Mesenchymal stem cell (in vitro differentiated cells and primary cell): ENCODE data around the gene MTOR.

ENCODE experiments used
- DNase-seq: peaks from one replicate; pipeline ENCODE4 v3.0.0-alpha.2; 2013
- H2AFZ ChIP-seq: one replicate; pipeline ENCODE4 v1.6.1; 2013; ENCODE audit warnings: low read depth, mild to moderate bottlenecking, control low read depth, inconsistent platforms, low read length, moderate library complexity
- H2AK5ac ChIP-seq: 2 replicates; pipeline ENCODE4 v1.6.1; 2013; ENCODE audit warnings: low read length, moderate library complexity, mild to moderate bottlenecking, inconsistent platforms; ENCODE audit not compliant: severe bottlenecking
- H2BK120ac ChIP-seq: one replicate; pipeline ENCODE4 v1.6.1; 2013; ENCODE audit warnings: low read depth, mild to moderate bottlenecking, inconsistent platforms, low read length, moderate library complexity
- H2BK12ac ChIP-seq, 2 experiments: one replicate each; pipeline ENCODE4 v1.6.1; 2013; ENCODE audit warnings: inconsistent platforms in 2 of 2, low read length in 2 of 2, mild to moderate bottlenecking in 2 of 2, moderate library complexity in 2 of 2, control low read depth in 1 of 2
- H2BK15ac ChIP-seq: one replicate; pipeline ENCODE4 v1.6.1; 2013; ENCODE audit warnings: mild to moderate bottlenecking, low read depth, inconsistent platforms; ENCODE audit not compliant: poor library complexity, severe bottlenecking
- H2BK5ac ChIP-seq: 2 replicates; pipeline ENCODE4 v1.6.1; 2013; ENCODE audit warnings: low read depth, mild to moderate bottlenecking, low read length, control low read depth, inconsistent platforms; ENCODE audit not compliant: poor library complexity, severe bottlenecking
- H3K14ac ChIP-seq, 2 experiments: one replicate each; pipeline ENCODE4 v1.6.1; 2013; ENCODE audit warnings: inconsistent platforms in 2 of 2, low read length in 2 of 2, control low read depth in 1 of 2, mild to moderate bottlenecking in 1 of 2, moderate library complexity in 1 of 2
- H3K18ac ChIP-seq, 2 experiments: one replicate each; pipeline ENCODE4 v1.6.1; 2013; ENCODE audit warnings: inconsistent platforms in 2 of 2, low read length in 2 of 2, control low read depth in 1 of 2, low read depth in 1 of 2, mild to moderate bottlenecking in 1 of 2
- H3K23ac ChIP-seq, 2 experiments: one replicate each; pipeline ENCODE4 v1.6.1; 2013; ENCODE audit warnings: inconsistent platforms in 2 of 2, low read length in 2 of 2, mild to moderate bottlenecking in 2 of 2, moderate library complexity in 2 of 2, control low read depth in 1 of 2
- H3K27ac ChIP-seq: 2 replicates; pipeline ENCODE4 v1.5.1; 2013; ENCODE audit warnings: mild to moderate bottlenecking, moderate library complexity, low read length, control low read depth, inconsistent platforms; ENCODE audit not compliant: poor library complexity, severe bottlenecking
- H3K27me3 ChIP-seq, 2 experiments: 2 replicates each; pipeline versions ENCODE4 v1.6.1 to v1.7.0; 2013; ENCODE audit warnings: low read length in 2 of 2, mild to moderate bottlenecking in 2 of 2, moderate library complexity in 2 of 2, control low read depth in 1 of 2, inconsistent platforms in 1 of 2; ENCODE audit not compliant: control insufficient read depth in 1 of 2, insufficient read depth in 1 of 2
- H3K36me3 ChIP-seq, 2 experiments: 2 replicates each; pipeline versions ENCODE4 v1.6.1 to v1.7.0; 2013; ENCODE audit warnings: low read length in 2 of 2, control low read depth in 1 of 2, inconsistent platforms in 1 of 2, low read depth in 1 of 2, mild to moderate bottlenecking in 1 of 2; ENCODE audit not compliant: insufficient read depth in 2 of 2, control insufficient read depth in 1 of 2
- H3K4ac ChIP-seq, 2 experiments: one replicate each; pipeline ENCODE4 v1.6.1; 2013; ENCODE audit warnings: inconsistent platforms in 2 of 2, low read length in 2 of 2, mild to moderate bottlenecking in 2 of 2, moderate library complexity in 2 of 2, control low read depth in 1 of 2, low read depth in 1 of 2
- H3K4me1 ChIP-seq: 2 replicates; pipeline ENCODE4 v1.6.1; 2013; ENCODE audit warnings: low read depth, low read length, control low read depth; ENCODE audit not compliant: control insufficient read depth, insufficient read depth
- H3K4me2 ChIP-seq: 2 replicates; pipeline ENCODE4 v1.6.1; 2013; ENCODE audit warnings: low read length, mild to moderate bottlenecking, inconsistent platforms; ENCODE audit not compliant: poor library complexity, severe bottlenecking
- H3K4me3 ChIP-seq, 2 experiments: 2 replicates each; pipeline versions ENCODE4 v1.5.1 to v1.7.0; 2013; ENCODE audit warnings: low read length in 2 of 2, mild to moderate bottlenecking in 2 of 2, control low read depth in 1 of 2, low read depth in 1 of 2; ENCODE audit not compliant: insufficient read depth in 1 of 2
- H3K79me1 ChIP-seq: replicated peaks from 2 replicates; pipeline ENCODE4 v1.6.1; 2013; ENCODE audit warnings: mild to moderate bottlenecking, control low read depth, low read length, inconsistent platforms; ENCODE audit not compliant: poor library complexity, severe bottlenecking
- H3K9ac ChIP-seq: 2 replicates; pipeline ENCODE4 v1.7.0; 2013; ENCODE audit warnings: mild to moderate bottlenecking, low read length, moderate library complexity
- H3K9me3 ChIP-seq: 2 replicates; pipeline ENCODE4 v1.7.0; 2013; ENCODE audit warnings: mild to moderate bottlenecking, low read length; ENCODE audit not compliant: control insufficient read depth
- H4K8ac ChIP-seq: one replicate; pipeline ENCODE4 v1.6.1; 2013; ENCODE audit warnings: inconsistent platforms, mild to moderate bottlenecking, low read length, moderate library complexity
- H4K91ac ChIP-seq: one replicate; pipeline ENCODE4 v1.6.1; 2013; ENCODE audit warnings: mild to moderate bottlenecking, low read length, inconsistent platforms
- WGBS: methylation state at CpG from one replicate; pipeline ENCODE4 v1.1.7; 2013; ENCODE audit warnings: mixed read lengths; 5-methylcytosine and 5-hydroxymethylcytosine counted together

Gene MTOR

DNA sequence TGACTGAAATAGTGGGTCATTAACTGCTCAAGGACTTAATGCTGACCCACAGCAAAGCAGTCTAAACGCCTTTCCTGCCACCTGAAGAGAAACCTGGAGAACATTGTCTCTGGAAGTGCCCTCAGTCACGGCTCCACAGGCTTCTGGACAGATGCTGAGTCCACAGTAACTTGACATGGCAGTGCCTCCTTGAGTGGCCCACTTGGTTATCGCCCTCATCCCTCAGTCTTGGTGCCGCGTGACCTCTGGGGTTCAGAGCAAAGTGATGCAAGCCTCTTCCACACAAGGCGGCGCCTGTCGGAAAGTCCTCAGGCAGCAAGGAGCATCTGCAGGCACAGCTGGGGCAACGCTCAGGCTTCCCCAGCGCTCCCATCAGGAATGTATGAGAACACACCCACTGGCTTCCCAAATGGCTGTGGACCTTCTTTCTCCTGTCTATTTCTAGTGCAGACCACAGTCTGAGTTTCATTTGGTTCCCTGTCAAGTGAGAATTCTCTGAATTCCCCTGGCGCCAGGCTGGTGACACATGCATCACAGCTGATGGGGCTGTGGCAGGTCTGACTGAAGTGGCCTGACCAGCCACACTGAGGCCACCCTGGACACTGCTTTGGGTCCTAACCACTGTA is 86.2 kb downstream of the MTOR start:
- no peak overlapping the region for H2BK15ac ChIP-seq
- H3K4me2 ChIP-seq: no peak overlapping the region
- no peak overlapping the region for H2AFZ ChIP-seq
- no peak overlapping the region for H3K4me3 ChIP-seq
- no peak overlapping the region for H3K18ac ChIP-seq
- peaks cover 5 to 14% of the 10 kb centered on the region in 2 experiments for H3K36me3 ChIP-seq
- no peaks in the 10 kb centered on the region for H3K27me3 ChIP-seq
- H3K14ac ChIP-seq: peak overlapping the region in 1 of 2 experiments; percentile 49
- H2BK5ac ChIP-seq: no peak overlapping the region
- no peak overlapping the region for H3K23ac ChIP-seq
- peak; percentile 7 for DNase-seq
- 91% methylated on average over 11 of the region's 11 CpGs for WGBS
- H3K27ac ChIP-seq: no peak overlapping the region
- peak overlapping the region; percentile 37 for H4K91ac ChIP-seq
- peaks cover 8% of the 10 kb centered on the region for H3K79me1 ChIP-seq
- no peaks in the 10 kb centered on the region for H3K9me3 ChIP-seq
- H3K9ac ChIP-seq: no peak overlapping the region
- no peak overlapping the region for H2BK120ac ChIP-seq
- H3K4ac ChIP-seq: no peak overlapping the region
- peaks cover 9% of the 10 kb centered on the region for H3K4me1 ChIP-seq
- H4K8ac ChIP-seq: no peak overlapping the region
- no peak overlapping the region for H2BK12ac ChIP-seq
- H2AK5ac ChIP-seq: no peak overlapping the region

DNA sequence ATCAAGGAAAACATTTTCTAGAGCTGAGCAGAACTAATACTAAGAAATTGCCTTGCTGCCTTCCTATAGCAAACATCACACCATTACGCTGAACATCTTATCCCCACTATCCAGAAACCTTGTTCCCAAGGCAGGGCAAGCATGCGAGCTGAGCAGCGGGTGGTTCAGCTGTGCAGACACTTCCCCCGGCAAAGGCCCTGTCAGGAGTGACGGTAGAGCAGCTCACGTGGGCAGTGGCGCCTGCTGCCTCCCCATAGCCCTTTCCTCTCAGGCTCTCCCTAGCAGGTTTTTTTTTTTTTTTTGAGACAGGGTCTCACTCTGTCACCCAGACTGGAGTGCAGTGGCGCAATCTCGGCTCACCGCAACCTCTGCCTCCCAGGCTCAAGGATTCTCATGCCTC is 86.9 kb downstream of the MTOR start:
- no peak overlapping the region for H3K18ac ChIP-seq
- H3K14ac ChIP-seq: no peak overlapping the region
- H3K27me3 ChIP-seq: no peaks in the 10 kb centered on the region
- no peak overlapping the region for H2BK12ac ChIP-seq
- no peak overlapping the region for H2BK15ac ChIP-seq
- no peak overlapping the region for H4K91ac ChIP-seq
- no peak overlapping the region for H2AK5ac ChIP-seq
- 99% methylated on average over 10 of the region's 10 CpGs for WGBS
- no peak overlapping the region for H3K4me2 ChIP-seq
- H3K4me1 ChIP-seq: peaks cover 9% of the 10 kb centered on the region
- H3K79me1 ChIP-seq: peaks cover 9% of the 10 kb centered on the region
- H3K23ac ChIP-seq: no peak overlapping the region
- H3K4me3 ChIP-seq: no peak overlapping the region
- H3K36me3 ChIP-seq: peaks cover 5 to 14% of the 10 kb centered on the region in 2 experiments
- no peak overlapping the region for H3K27ac ChIP-seq
- H3K9ac ChIP-seq: no peak overlapping the region
- H4K8ac ChIP-seq: no peak overlapping the region
- H3K9me3 ChIP-seq: no peaks in the 10 kb centered on the region
- no peak for DNase-seq
- H2BK5ac ChIP-seq: no peak overlapping the region
- H2AFZ ChIP-seq: no peak overlapping the region
- H2BK120ac ChIP-seq: no peak overlapping the region
- no peak overlapping the region for H3K4ac ChIP-seq

DNA sequence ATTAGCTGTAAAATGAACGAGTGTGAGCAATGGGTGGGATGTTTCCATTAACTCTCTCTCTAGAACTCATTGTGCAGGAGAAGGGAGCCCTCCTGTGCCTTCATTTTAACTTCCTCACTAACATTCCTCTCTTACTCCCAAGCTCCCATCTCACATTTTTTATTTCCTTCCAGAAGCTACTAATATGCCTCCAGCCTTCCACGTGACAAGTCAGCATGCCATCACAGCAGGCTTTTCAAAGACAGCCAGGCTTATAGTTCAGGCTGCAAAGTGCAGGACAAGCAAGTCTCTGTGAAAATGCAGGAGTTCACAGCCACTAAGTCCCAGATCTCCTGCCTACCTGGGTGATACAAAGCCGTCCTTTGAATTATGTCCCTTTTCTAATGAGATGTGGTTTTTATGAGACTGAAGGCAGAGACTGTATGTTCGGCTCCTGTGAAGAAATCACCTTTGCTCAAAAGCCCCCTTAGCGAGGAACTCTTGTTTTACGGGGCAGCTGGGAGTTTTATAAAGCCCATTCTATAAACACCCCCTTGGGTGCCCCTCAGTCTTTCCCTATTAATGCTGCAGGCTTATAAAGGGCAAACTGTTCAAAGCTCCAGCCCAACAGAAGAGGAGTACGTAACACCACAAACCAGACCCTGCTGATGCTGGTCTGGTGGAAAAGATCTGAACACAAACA is 87.9 kb downstream of the MTOR start:
- H4K91ac ChIP-seq: no peak overlapping the region
- 91% methylated on average over 7 of the region's 7 CpGs for WGBS

DNA sequence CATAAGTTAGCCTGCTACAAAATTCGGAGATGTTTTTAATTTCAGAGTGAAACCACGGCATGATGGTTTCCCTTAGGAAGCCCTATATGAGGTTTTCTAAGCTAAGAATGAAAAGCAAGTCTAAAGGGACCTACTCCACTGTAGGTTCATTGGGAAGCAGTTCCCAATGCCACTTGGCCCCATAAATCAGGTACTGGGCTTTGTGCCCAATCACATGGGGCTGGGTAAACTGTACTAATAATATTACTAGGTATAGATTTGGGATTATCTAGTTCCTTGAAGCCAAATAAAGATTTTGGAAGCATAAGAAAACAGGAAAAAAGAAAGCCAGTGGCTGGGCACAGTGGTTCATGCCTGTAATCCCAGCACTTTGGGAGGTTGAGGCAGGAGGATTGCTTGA is 92.2 kb downstream of the MTOR start:
- Histone ChIP-seq H3K4me1 (no peaks in the 10 kb centered on the region), H2BK5ac (no peak overlapping the region), H4K91ac (no peak overlapping the region), H4K8ac (no peak overlapping the region), H3K4me2 (no peak overlapping the region), H3K9ac (no peak overlapping the region), H3K9me3 (no peaks in the 10 kb centered on the region), H3K27ac (no peak overlapping the region), H2AK5ac (no peak overlapping the region), H2BK15ac (no peak overlapping the region), H2BK12ac (no peak overlapping the region), H3K4ac (no peak overlapping the region), H3K4me3 (no peak overlapping the region), H2AFZ (no peak overlapping the region), H3K27me3 (no peaks in the 10 kb centered on the region), H3K18ac (no peak overlapping the region), H3K79me1 (peaks cover 13% of the 10 kb centered on the region), H3K14ac (no peak overlapping the region), H2BK120ac (no peak overlapping the region), H3K23ac (no peak overlapping the region), H3K36me3 (peaks cover 3 to 17% of the 10 kb centered on the region in 2 experiments)
- DNase-seq: no peak
- 96% methylated on average over 2 of the region's 2 CpGs for WGBS

More for the DNA sequence above, 87.9 kb downstream of the MTOR start:
- no peak overlapping the region for H3K4me2 ChIP-seq
- H3K27ac ChIP-seq: no peak overlapping the region
- no peak overlapping the region for H2BK5ac ChIP-seq
- H2BK15ac ChIP-seq: no peak overlapping the region
- H2AK5ac ChIP-seq: no peak overlapping the region
- no peak overlapping the region for H3K4me3 ChIP-seq
- no peak overlapping the region for H3K14ac ChIP-seq
- no peak overlapping the region for H3K18ac ChIP-seq
- H3K4me1 ChIP-seq: peaks cover 9% of the 10 kb centered on the region
- no peak overlapping the region for H3K9ac ChIP-seq
- H3K27me3 ChIP-seq: no peaks in the 10 kb centered on the region
- no peak overlapping the region for H3K4ac ChIP-seq
- no peak overlapping the region for H2BK120ac ChIP-seq
- no peak overlapping the region for H3K23ac ChIP-seq
- H4K8ac ChIP-seq: no peak overlapping the region
- peaks cover 9 to 14% of the 10 kb centered on the region in 2 experiments for H3K36me3 ChIP-seq
- no peak for DNase-seq
- H2AFZ ChIP-seq: no peak overlapping the region
- H3K9me3 ChIP-seq: no peaks in the 10 kb centered on the region
- peaks cover 9% of the 10 kb centered on the region for H3K79me1 ChIP-seq
- no peak overlapping the region for H2BK12ac ChIP-seq
